HS-27A (cell line): Measurements from ENCODE around the gene C16orf90.

Source experiments
- DNase-seq: peaks from one replicate; pipeline ENCODE4 v3.0.0-alpha.2; 2012; ENCODE audit warnings: low read depth, missing footprints

Gene C16orf90

GRCh38 chr16:3495176-3495575 lies at the start of gene C16orf90:
TSS of gene C16orf90 (minus strand) at chr16:3495489. CDS start at chr16:3495421, 68 bp downstream.
- no peak for DNase-seq

GRCh38 chr16:3542601-3543373 lies 47.5 kb upstream of the C16orf90 start:
- no peak for DNase-seq

- DNase-seq, result no peak
Observed at GRCh38 chr16:3541527-3542155, 46.4 kb upstream of the C16orf90 start.

GRCh38 chr16:3538222-3538621 lies 42.9 kb upstream of the C16orf90 start:
- no peak for DNase-seq

GRCh38 chr16:3536851-3537250 lies 41.6 kb upstream of the C16orf90 start:
- no peak for DNase-seq

- DNase-seq, result no peak
Observed at GRCh38 chr16:3536271-3536731, 41.0 kb upstream of the C16orf90 start.

- DNase-seq, result no peak
Observed at GRCh38 chr16:3534126-3534525, 38.8 kb upstream of the C16orf90 start.

- no peak for DNase-seq
Observed at GRCh38 chr16:3532741-3533140, 37.5 kb upstream of the C16orf90 start.

- DNase-seq, result no peak
Observed at GRCh38 chr16:3530371-3530914, 35.2 kb upstream of the C16orf90 start.

GRCh38 chr16:3529175-3529574 lies 33.9 kb upstream of the C16orf90 start:
- no peak for DNase-seq

- DNase-seq, result no peak
Observed at GRCh38 chr16:3528406-3528805, 33.1 kb upstream of the C16orf90 start.

- DNase-seq, result peak; percentile 8
Observed at GRCh38 chr16:3527216-3527829, 32.0 kb upstream of the C16orf90 start.

GRCh38 chr16:3525951-3526350 lies 30.7 kb upstream of the C16orf90 start:
- DNase-seq, result no peak

GRCh38 chr16:3523281-3523680 lies 28.0 kb upstream of the C16orf90 start:
- DNase-seq, result no peak

- DNase-seq, result no peak
Observed at GRCh38 chr16:3520841-3521240, 25.6 kb upstream of the C16orf90 start.

- no peak for DNase-seq
Observed at GRCh38 chr16:3520413-3520812, 25.1 kb upstream of the C16orf90 start.

GRCh38 chr16:3519581-3519980 lies 24.3 kb upstream of the C16orf90 start:
- DNase-seq, result no peak

- DNase-seq, result no peak
Observed at GRCh38 chr16:3518986-3519348, 23.7 kb upstream of the C16orf90 start.

GRCh38 chr16:3518292-3518985 lies 23.1 kb upstream of the C16orf90 start:
- no peak for DNase-seq

- no peak for DNase-seq
Observed at GRCh38 chr16:3515897-3516296, 20.6 kb upstream of the C16orf90 start.

- DNase-seq, result no peak
Observed at GRCh38 chr16:3514621-3515020, 19.3 kb upstream of the C16orf90 start.

GRCh38 chr16:3513892-3514583 lies 18.7 kb upstream of the C16orf90 start:
- no peak for DNase-seq
